AG09309 (cell line): ENCODE data around the gene SPRED1.

Source experiments
- DNase-seq: peaks from one replicate; pipeline ENCODE4 v3.0.0-alpha.2; 2010; ENCODE audit warnings: low read depth
- H3K4me3 ChIP-seq: 2 replicates; pipeline ENCODE4 v1.5.1; 2011; ENCODE audit warnings: mild to moderate bottlenecking, low read depth, low read length, moderate library complexity; ENCODE audit not compliant: control insufficient read depth
- TF ChIP-seq, protein P1 (sequence below): IDR thresholded peaks from 2 replicates; pipeline ENCODE4 v1.5.1; 2011; ENCODE audit warnings: mild to moderate bottlenecking, low read depth, low read length, inconsistent platforms; ENCODE audit not compliant: insufficient read depth, control insufficient read depth; ENCODE audit errors: missing control alignments

The SPRED1 gene

DNA sequence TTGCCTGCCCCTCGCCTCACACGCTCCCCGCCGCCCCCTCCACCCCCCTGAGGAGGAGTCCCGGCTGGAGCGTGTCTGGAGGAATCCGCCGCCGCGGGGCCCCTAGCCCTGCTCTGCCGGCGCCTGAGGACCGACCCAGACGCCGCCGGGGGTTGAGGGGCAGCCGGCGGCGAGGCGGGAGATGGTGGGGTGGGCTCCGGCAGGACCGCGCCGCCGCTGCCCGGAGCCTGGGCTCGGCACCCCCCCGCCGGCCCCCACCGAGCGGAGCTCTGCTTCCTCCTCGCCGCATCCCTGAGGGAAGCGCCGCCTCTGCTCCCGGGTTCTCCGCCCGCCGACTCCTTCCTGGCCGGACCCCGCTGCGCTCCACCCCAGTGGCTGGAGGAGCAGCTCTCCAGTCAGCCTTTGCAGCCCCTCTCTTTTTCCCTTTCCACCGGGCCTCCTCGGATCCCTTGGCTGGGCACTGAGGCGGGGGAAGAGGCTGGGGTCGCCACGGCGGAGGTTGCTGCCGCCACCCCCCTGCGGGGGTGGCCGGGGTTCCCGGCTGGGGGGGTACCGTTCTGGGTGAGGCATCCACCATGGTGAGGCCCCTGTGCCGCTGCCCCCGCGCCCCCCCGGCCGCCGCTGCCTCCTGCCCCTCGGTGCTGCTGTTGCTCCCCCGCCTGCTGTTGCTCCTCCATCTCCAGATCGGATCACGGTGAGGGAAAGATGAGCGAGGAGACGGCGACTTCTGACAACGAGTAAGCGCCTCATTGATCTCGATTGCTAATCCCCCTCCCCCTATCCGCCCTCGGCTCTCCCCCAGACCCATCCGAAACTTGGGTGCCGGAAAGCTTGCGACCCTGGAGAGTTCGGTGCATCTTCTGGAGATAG is at the start of gene SPRED1:
SPRED1 (plus strand) TSS at position 356 of the 870 bp plus-strand sequence; CDS start at position 706, 350 bp downstream.
- no peak for DNase-seq
- TF ChIP-seq, protein P1, sequence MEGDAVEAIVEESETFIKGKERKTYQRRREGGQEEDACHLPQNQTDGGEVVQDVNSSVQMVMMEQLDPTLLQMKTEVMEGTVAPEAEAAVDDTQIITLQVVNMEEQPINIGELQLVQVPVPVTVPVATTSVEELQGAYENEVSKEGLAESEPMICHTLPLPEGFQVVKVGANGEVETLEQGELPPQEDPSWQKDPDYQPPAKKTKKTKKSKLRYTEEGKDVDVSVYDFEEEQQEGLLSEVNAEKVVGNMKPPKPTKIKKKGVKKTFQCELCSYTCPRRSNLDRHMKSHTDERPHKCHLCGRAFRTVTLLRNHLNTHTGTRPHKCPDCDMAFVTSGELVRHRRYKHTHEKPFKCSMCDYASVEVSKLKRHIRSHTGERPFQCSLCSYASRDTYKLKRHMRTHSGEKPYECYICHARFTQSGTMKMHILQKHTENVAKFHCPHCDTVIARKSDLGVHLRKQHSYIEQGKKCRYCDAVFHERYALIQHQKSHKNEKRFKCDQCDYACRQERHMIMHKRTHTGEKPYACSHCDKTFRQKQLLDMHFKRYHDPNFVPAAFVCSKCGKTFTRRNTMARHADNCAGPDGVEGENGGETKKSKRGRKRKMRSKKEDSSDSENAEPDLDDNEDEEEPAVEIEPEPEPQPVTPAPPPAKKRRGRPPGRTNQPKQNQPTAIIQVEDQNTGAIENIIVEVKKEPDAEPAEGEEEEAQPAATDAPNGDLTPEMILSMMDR = no peak

DNA sequence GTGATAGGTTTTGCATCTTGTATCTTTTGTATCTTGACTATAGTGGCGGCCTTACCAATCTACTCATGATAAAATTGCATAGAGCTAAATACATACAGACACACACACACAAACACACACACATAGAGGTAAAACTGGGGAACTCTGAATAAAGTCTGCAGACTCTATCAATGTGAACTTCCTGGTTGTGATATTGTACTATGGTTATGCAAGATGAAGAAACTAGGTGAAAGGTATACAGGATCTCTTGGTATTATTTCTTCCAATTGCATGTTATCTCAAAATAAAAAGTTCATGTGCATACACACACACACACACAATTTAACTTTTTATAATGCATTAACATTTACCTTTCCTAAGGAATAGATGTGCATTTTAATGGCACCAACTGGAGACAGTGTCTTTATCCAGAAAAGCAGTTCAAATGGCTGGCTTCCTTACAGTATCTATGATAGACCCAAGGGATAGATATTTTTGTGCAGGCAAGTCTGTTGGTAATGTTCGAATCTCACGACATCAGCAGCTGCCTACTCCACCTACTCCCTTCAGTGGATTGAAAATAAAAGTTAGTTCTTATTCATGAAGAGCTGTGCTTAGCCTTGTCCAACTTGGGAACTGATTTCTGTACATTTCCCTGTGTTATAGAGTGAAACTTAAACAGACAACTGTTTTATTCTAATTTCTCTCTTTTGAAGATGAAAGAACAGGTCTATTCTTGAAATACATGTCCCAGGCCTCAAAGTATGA is 46.9 kb upstream of the SPRED1 start:
- TF ChIP-seq, protein P1 = no peak
- DNase-seq = no peak
- H3K4me3 ChIP-seq = no peak overlapping the region

More for the DNA sequence above, at the start of gene SPRED1:
- peak within 1 kb of the TSS; percentile 98 for H3K4me3 ChIP-seq

DNA sequence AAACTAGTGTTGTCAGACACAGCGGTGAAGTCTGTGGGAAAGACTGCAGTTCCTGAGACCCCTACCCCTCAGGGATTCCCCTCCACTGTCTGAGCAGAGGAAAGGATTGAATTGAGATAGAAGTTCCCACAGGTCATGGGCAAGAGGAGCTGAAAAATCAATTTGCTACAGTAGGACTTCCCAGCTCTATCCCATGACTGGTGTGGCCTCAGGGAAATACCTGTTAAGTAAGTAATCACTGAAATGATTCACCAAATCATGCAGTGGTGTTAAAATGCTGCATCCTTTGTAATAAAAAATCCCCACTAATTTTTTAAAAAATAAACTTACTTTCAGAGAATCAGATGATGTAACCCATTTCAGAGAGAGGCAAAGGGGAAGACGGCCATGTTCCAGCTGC is 45.0 kb upstream of the SPRED1 start:
- H3K4me3 ChIP-seq = no peak overlapping the region
- TF ChIP-seq, protein P1 = no peak
- no peak for DNase-seq

DNA sequence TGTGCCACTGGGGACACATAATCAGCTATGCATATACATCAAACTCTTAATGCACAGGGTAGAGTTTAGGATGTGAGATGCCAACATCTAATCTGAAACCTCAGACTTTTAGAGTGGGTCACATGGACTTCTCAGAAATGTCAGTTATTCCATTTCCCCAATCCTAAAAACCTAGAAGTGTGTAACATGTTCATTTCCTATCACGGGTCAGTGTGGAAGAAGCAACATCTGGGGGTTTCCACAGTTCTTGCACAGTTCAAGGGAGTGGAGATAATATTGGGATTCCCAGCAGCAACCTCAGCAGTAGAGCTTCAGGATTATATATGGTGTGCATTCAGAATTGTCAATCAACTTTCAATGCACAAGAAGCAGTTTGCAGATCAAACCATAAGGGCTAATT is 44.4 kb upstream of the SPRED1 start:
- DNase-seq = no peak
- TF ChIP-seq, protein P1 = no peak

DNA sequence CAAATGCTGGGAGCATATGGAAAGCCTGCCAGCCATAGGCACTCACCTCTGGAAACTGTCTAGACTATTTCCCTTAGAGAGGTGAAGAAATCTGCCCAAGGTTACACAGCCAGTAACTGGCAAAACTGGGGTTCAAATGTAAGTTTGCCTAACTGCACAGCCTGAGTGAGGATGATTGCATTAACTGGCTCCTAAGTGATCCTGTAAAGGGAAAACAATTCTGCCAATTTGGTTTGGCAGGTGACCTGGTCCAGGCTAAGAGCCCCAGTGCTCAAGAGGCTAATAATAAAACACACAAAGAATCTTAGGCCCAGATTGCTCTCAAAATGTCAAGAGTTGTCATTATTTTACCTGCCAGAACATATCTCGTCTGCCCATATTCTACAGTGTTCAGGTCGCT is 43.9 kb upstream of the SPRED1 start:
- no peak overlapping the region for H3K4me3 ChIP-seq
- no peak for DNase-seq
- TF ChIP-seq, protein P1 = no peak

More for the DNA sequence above, 44.4 kb upstream of the SPRED1 start:
- no peak overlapping the region for H3K4me3 ChIP-seq

DNA sequence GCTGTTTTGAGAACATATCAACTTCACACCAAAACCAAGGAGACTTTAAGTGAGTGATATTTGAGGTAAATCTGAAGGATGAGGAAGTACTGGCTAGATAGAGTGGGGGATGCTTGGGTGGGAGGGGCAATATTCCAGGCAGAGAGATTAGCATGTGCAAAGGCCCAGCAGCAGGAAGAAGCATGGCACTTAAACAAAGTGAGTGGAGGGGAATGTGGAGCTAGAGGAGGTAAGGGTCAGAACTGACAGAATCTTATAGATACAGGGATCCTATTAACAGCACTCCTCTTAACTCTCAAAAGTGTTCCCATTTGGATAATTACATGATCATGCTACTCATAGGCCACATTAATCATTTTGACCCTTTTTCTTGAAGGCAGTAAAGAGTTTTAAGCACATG is 41.4 kb upstream of the SPRED1 start:
- H3K4me3 ChIP-seq = no peak overlapping the region
- no peak for DNase-seq
- TF ChIP-seq, protein P1 = no peak
